ENCODE results near the gene SDC4.
A peak's percentile ranks its signal among the peaks of the same experiment; 100 is the strongest.

The SDC4 gene

DNA sequence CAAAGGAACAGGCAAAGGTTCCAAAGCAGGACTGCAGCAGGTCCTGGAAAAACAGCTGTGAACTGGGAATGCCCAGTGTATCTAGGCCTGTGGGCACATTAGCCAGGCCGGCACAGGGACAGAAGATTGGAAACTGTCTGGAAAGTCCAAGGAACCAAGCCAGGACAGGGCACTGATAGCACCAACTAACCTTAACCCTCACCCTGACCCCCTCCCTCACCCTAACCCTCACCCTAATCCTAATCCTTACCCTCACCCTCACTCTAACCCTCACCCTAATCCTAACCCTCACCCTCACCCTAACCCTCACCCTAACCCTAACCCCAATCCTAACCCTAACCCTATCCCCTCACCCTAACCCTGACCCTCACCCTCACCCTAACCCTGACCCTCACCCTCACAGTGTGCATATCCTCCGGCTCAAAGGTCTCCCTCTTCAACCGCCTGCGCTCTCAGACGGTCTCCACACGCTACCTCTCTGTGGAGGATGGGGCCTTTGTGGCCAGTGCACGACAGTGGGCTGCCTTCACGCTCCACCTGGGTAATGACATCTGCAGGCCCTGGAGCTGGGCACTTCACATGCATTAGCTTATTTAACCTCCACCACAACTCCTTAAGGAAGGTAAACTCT is 35.0 kb downstream of the SDC4 start:
- no peak overlapping the region for H3K27ac ChIP-seq
- TF ChIP-seq, protein P1, sequence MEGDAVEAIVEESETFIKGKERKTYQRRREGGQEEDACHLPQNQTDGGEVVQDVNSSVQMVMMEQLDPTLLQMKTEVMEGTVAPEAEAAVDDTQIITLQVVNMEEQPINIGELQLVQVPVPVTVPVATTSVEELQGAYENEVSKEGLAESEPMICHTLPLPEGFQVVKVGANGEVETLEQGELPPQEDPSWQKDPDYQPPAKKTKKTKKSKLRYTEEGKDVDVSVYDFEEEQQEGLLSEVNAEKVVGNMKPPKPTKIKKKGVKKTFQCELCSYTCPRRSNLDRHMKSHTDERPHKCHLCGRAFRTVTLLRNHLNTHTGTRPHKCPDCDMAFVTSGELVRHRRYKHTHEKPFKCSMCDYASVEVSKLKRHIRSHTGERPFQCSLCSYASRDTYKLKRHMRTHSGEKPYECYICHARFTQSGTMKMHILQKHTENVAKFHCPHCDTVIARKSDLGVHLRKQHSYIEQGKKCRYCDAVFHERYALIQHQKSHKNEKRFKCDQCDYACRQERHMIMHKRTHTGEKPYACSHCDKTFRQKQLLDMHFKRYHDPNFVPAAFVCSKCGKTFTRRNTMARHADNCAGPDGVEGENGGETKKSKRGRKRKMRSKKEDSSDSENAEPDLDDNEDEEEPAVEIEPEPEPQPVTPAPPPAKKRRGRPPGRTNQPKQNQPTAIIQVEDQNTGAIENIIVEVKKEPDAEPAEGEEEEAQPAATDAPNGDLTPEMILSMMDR (conservative IDR thresholded peaks at IDR 0.05), result no peak

GRCh38 chr20:45312241-45312640 is 36.0 kb downstream of the SDC4 start:
- no peak overlapping the region for H3K27ac ChIP-seq
- TF ChIP-seq, protein P1 (conservative IDR thresholded peaks at IDR 0.05), result no peak

DNA sequence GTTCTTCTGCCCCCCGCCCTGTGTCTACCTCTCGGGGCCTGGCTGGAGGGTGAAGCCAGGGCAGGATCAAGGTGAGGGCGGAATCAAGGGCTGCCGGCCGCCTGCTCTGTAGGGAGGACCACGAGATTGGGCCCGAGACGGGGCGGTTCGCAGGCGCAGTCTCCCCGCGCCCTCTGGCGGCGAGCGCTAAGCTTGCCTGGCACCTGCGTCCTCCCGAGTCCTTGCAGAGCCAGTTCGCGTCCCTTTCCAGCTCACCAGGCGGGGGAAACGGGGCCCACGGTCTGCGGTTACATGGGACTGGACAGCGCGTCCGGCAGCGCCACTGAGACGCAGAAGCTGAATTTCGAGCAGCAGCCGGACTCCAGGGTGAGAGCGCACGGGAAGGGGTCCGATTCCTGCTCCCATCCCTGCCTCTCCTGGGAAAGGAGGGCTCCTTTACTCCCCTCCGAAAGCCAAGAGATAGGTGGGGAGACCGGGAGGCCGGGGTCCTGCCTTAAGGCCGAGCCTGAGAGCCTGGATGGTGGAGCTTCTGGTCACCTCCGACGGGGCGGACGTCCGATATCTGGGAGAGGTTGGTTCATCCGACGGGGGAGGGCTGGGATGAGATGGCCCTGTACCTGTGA is 36.5 kb downstream of the SDC4 start:
- H3K27ac ChIP-seq, result no peak overlapping the region
- TF ChIP-seq, protein P1 (conservative IDR thresholded peaks at IDR 0.05), result peak; percentile 95

- no peak overlapping the region for H3K27ac ChIP-seq
- TF ChIP-seq, protein P1 (conservative IDR thresholded peaks at IDR 0.05), result no peak
These were observed 39.1 kb downstream of the SDC4 start for GRCh38 chr20:45309075-45309474.

DNA sequence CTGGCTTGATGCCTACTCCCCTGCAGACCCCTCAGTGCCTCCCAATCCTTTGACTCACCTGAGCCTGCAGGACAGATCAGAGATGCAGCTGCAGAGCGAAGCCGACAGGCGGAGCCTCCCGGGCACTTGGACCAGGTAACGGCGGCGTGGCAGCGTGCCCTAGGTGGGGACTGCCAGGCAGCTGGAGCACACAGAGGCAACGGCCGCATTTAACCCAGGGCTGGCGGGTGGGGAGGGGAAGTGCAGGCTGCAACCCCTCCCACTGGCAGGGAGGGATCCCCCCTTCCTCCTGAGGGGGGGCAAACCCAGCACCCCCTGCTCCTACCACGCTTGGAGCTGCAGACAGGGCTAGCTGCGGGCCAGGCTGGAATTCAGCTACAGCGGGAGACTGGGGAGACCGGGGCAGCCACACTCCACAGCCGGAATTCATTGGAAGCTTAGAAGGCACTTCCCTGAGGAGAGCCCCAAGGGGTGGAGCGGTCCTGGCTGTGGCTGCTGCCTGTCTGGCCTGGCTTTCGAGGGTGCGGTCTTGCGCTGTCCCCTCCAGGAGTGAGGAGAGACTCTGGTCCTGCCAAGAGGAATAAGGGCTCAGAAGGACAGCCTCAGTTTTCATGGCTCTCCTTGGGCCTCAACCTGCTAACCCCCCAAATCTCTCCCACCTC is 40.0 kb downstream of the SDC4 start, which contains the start of gene MATN4:
Gene MATN4 (minus strand): TSS at position 183 of the 662 bp plus-strand sequence. CDS start 2,717 bp downstream, outside the sequence.
- no peak within 1 kb of the TSS for H3K27ac ChIP-seq
- TF ChIP-seq, protein P1 (conservative IDR thresholded peaks at IDR 0.05), result peak; percentile 55

GRCh38 chr20:45307076-45307640 is 41.1 kb downstream of the SDC4 start:
- no peak overlapping the region for H3K27ac ChIP-seq
- TF ChIP-seq, protein P1 (conservative IDR thresholded peaks at IDR 0.05), result no peak

DNA sequence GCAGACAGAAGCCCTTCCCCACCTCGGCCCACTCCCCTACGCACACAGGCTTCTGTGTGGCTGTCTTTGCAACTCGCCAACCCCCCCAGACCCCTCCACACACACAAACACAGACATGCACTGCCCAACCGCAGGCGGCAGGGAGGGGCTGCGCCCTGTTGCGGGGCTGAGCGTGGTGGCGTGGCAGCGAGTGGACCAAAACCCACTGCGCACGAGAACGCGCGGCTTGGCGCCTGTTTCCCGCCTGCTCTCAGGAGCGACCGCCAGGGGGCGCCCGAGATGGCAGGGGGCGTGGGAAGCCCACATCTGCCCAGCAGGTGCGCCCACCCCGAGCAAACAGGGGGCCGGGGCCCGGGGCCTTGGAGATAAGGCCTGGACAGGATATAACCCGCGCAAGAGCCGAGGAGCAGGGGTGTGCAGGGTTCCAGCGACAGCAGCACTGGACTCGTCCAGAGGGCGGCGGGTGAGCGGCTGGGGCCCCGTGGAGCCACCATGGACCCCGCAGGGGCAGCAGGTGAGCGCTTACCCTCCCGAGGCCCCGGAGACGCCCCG is 41.7 kb downstream of the SDC4 start, which contains the start of gene RBPJL:
Gene RBPJL (plus strand): TSS at position 410 of the 552 bp plus-strand sequence. CDS start 83 bp downstream, at position 493.
- TF ChIP-seq, protein P1 (conservative IDR thresholded peaks at IDR 0.05), result peak; percentile 54
- no peak within 1 kb of the TSS for H3K27ac ChIP-seq
